Heart left ventricle (tissue), 16 donors: ENCODE results near the gene SELENOV. TPM values are rescaled to one million over a fixed set of nuclear protein-coding genes. Genes with fewer than 3 reads are reported as not detected.

Experiments
- ATAC-seq, 4 donors: fragments of 200-7000 bp; cut with Tn5 transposase; one replicate each; pipeline ENCODE4 v1.9.1; 2020 to 2022; ENCODE audit warnings: moderate library complexity in 4 of 4, mild to moderate bottlenecking in 3 of 4, moderate number of reproducible peaks in 1 of 4
- DNase-seq, 5 donors: peaks; one replicate each; pipeline ENCODE4 v3.0.0-alpha.2; 2020
- H3K27ac ChIP-seq, 12 donors: fragments of 200-600 bp; sonication (generic) in 4 of 12; one replicate each; pipeline versions ENCODE4 v1.5.0 to v1.8.0; 2016 to 2022; ENCODE audit warnings: mild to moderate bottlenecking in 2 of 12
- H3K27me3 ChIP-seq, 9 donors: fragments of 200-600 bp; sonication (generic) in 2 of 9; one replicate each; pipeline versions ENCODE4 v1.5.1 to v1.8.0; 2016 to 2022; ENCODE audit warnings: mild to moderate bottlenecking in 3 of 9
- H3K36me3 ChIP-seq, 9 donors: fragments of 200-600 bp; sonication (generic) in 2 of 9; one replicate each; pipeline versions ENCODE4 v1.5.0 to v1.8.0; 2018 to 2022; ENCODE audit warnings: mild to moderate bottlenecking in 2 of 9
- H3K4me1 ChIP-seq, 12 donors: fragments of 200-600 bp; sonication (generic) in 4 of 12; one replicate each; pipeline versions ENCODE4 v1.5.0 to v1.8.0; 2016 to 2022; ENCODE audit warnings: mild to moderate bottlenecking in 3 of 12
- H3K4me3 ChIP-seq, 12 donors: fragments of 200-600 bp; sonication (generic) in 4 of 12; one replicate each; pipeline versions ENCODE4 v1.5.0 to v1.8.0; 2017 to 2022; ENCODE audit warnings: mild to moderate bottlenecking in 9 of 12, moderate library complexity in 4 of 12
- H3K9me3 ChIP-seq, 12 donors: fragments of 200-600 bp; sonication (generic) in 4 of 12; one replicate each; pipeline versions ENCODE4 v1.5.0 to v1.8.0; 2016 to 2022; ENCODE audit warnings: mild to moderate bottlenecking in 1 of 12
- POLR2A ChIP-seq, 2 donors: fragments of 450-650 bp; IDR thresholded peaks; one replicate each; pipeline ENCODE4 v1.6.1; 2017; ENCODE audit warnings: antibody characterized with exemption in 2 of 2, mild to moderate bottlenecking in 2 of 2, moderate library complexity in 2 of 2
- WGBS, 4 donors: extraction: QIAGEN DNeasy Blood & Tissue Kit in 2 of 4; methylation state at CpG; one replicate each; pipeline versions ENCODE4 v1.1.5 to v1.1.7; 2013 to 2018; 5-methylcytosine and 5-hydroxymethylcytosine counted together
- intact Hi-C, 10 donors: fragments of 100-400 bp; cut with DNase I; formaldehyde crosslinking; loops; one replicate each; pipeline versions ENCODE4 v1.11.1 to v1.14.2; 2022
- polyA plus RNA-seq, 2 donors: library from polyadenylated mRNA; stranded (reverse); fragments of 200-250 nt; gene quantifications; one replicate each; pipeline ENCODE4 v1.2.3, GENCODE V29; 2013
- total RNA-seq, 9 donors: library from RNA; depleted of rRNA in 2 of 9; stranded (reverse); fragments of >200 nt in 2 of 9; fragmentation: NEBNext Ultra II Directional in 3 of 9; extraction: Animal tissue kit (Norgen Biotek cat#: 25700) in 3 of 9; gene quantifications; one replicate each; pipeline versions ENCODE4 v1.1.0 to v1.2.4, GENCODE V29; 2016 to 2023
- TF ChIP-seq, protein P1 (sequence below), 12 donors: fragments of 200-600 bp; sonication (generic) in 4 of 12; IDR thresholded peaks; one replicate each; pipeline versions ENCODE4 v1.5.0 to v1.8.0; 2018 to 2022; ENCODE audit warnings: antibody characterized with exemption in 12 of 12, mild to moderate bottlenecking in 5 of 12
- donor health status: ischemic (EF 13 %, LVEDD 7.1; RV severe dilation, severe dysfunction).
- donor health status: healthy with polysubstance abuse.
- donor health status: DM: no; HTN: yes; CAD: no.
- donor health status: DM: no; HTN: no; CAD: no.
- donor health status: ischemic (EF 25% LVEDD 6.9; RV normal size, moderate dysfunction).
- donor health status: ischemic (EF 25% LVEDD 5.7; RV mildly dilated, moderate dysfunction).
- donor health status: healthy.
- donor health status: DM: yes; HTN: yes; CAD: no.
- donor health status: ischemic (EF 35%, LVEDD 5.7; RV mildly dilated, moderate dysfunction).
- donor health status: nonischemic (EF 11% LVEDD 7.7; RV severe dilation, severe dysfunction).
- donor health status: DM: yes; HTN: yes; CAD: no.
- donor health status: PGD.
- donor health status: ischemic (EF 29% LVEDD 5.4; RV normal size, mild dysfunction).
- donor health status: nonischemic (EF 23%, LVEDD 6.1; RV moderate dilation, normal function).

The SELENOV gene
- total and polyA plus RNA-seq, 11 donors: not detected

- Histone ChIP-seq H3K9me3 (no peaks in the 10 kb centered on the region), H3K36me3 (no peaks in the 10 kb centered on the region), H3K27me3 (peaks cover 0 to 5% (median 0%) of the 10 kb centered on the region in 9 donors), H3K4me3 (no peak overlapping the region), H3K27ac (no peak overlapping the region), H3K4me1 (peaks cover 0 to 3% (median 0%) of the 10 kb centered on the region in 12 donors)
- TF ChIP-seq, protein P1, sequence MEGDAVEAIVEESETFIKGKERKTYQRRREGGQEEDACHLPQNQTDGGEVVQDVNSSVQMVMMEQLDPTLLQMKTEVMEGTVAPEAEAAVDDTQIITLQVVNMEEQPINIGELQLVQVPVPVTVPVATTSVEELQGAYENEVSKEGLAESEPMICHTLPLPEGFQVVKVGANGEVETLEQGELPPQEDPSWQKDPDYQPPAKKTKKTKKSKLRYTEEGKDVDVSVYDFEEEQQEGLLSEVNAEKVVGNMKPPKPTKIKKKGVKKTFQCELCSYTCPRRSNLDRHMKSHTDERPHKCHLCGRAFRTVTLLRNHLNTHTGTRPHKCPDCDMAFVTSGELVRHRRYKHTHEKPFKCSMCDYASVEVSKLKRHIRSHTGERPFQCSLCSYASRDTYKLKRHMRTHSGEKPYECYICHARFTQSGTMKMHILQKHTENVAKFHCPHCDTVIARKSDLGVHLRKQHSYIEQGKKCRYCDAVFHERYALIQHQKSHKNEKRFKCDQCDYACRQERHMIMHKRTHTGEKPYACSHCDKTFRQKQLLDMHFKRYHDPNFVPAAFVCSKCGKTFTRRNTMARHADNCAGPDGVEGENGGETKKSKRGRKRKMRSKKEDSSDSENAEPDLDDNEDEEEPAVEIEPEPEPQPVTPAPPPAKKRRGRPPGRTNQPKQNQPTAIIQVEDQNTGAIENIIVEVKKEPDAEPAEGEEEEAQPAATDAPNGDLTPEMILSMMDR (IDR thresholded peaks at IDR 0.05): no peak
- no peak for TF ChIP-seq POLR2A (IDR thresholded peaks at IDR 0.05)
- WGBS, 4 donors: 54 to 61% (median 56%) methylated on average over 8 of the region's 8 CpGs
- no peak for ATAC-seq
- intact Hi-C loops: loop anchor here in 2 of 10 donors (10.0 kb wide), 1 partner anchor 298 kb away; the partner anchor contains the start of gene FBL (in 2 of the 2)
- no peak for DNase-seq
Observed at GRCh38 chr19:39546599-39546998, 31.7 kb downstream of the SELENOV start.

DNA sequence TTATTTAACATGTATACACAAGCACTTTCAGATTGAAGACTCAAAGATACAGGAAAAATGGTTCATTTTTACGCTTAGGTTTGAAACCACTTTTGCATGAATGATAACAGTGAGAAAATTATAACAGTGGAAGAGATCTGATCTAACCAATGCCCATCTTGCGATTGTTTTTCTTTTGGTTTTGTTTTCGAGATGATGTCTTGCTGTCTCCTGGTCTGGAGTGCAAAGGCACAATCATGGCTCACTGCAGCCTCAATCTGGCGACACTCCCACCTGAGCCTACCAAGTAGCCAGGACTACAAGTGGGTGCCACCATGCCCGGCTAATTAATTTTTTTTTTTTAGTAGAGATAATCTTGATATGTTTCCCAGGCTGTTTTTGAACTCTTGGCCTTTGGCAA is 35.3 kb downstream of the SELENOV start:
- TF ChIP-seq POLR2A (IDR thresholded peaks at IDR 0.05): no peak
- TF ChIP-seq, protein P1 (IDR thresholded peaks at IDR 0.05): no peak
- intact Hi-C loops: loop anchor here in 9 of 10 donors (2.0 to 10.0 kb wide), 7 partner anchors 121 to 415 kb away; partner anchors contain the start of gene FBL (in 3 of the 9)
- Histone ChIP-seq H3K9me3 (no peaks in the 10 kb centered on the region), H3K27ac (no peak overlapping the region), H3K36me3 (no peaks in the 10 kb centered on the region), H3K4me1 (peaks cover 0 to 16% (median 0%) of the 10 kb centered on the region in 12 donors), H3K4me3 (no peak overlapping the region), H3K27me3 (peaks cover 0 to 5% (median 0%) of the 10 kb centered on the region in 9 donors)
- DNase-seq (no peak), ATAC-seq (no peak)
- WGBS, 4 donors: 84 to 87% (median 86%) methylated on average over 5 of the region's 5 CpGs

DNA sequence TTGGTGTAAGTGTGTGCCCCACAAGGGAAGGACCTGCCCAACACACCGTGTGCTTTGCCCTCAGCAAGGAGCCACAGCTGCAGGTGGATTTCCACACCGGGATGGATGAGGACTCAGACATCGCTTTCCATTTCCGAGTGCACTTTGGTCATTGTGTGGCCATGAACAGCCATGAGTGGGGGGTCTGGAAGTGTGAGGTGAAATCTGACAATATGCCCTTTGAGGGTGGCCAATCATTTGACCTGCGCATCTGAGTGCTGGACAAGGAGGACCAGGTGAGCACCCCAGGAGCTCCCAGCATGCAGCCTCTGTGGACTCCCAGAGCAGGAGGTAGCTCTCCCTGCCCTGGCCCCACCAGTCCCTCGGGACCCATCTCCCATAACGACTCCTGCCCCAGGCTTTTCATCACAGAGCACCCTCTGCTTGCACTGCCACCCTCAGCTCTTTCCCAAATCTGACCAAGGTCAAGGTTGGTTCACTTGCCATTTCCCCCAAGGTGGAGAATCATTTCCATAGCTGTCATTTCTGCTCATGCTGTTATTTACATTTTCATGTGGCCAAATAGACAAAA is 38.2 kb downstream of the SELENOV start:
- H3K4me1 ChIP-seq: peaks cover 0 to 43% (median 0%) of the 10 kb centered on the region in 12 donors
- intact Hi-C loops: loop anchor here (2.0 to 10.0 kb wide), 6 partner anchors 119 to 412 kb away; partner anchors contain the start of gene FBL (in 3 of the 10)
- DNase-seq: no peak
- TF ChIP-seq, protein P1 (IDR thresholded peaks at IDR 0.05): no peak
- TF ChIP-seq POLR2A (IDR thresholded peaks at IDR 0.05): no peak
- no peak overlapping the region for H3K27ac ChIP-seq
- 55 to 66% (median 60%) methylated on average over 7 of the region's 7 CpGs for WGBS, 4 donors
- H3K4me3 ChIP-seq: no peak overlapping the region
- no peaks in the 10 kb centered on the region for H3K36me3 ChIP-seq
- no peaks in the 10 kb centered on the region for H3K9me3 ChIP-seq
- no peaks in the 10 kb centered on the region for H3K27me3 ChIP-seq
- ATAC-seq: no peak

DNA sequence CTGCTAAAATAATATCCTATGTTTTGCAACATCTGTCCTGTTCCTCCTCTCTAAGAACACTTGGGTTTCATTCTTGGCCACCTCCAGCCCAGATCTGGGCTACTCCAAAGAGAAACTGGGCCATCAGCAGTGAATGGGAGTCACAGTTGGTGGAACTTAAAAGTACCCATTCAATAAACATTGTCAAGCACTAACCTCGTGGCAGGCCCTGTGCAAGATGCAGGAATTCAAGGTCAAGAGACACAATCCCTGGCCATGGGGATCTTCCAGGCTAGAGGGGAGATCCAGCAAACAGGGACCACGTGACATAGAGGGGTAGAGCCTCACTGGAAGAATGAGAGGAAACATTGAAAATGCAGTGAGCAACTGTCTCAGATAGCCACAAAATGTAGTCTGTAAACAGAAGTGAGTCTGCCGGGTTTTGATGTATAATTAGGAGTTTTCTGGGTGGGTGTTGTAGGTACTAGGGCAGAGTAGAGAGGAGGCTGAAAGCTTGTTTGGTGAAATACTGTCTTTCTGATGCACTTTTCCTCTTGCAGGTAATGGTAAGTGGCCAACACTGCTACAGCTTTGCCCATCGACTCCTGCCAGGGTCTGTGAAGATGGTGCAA is 39.9 kb downstream of the SELENOV start:
- DNase-seq: no peak
- H3K4me1 ChIP-seq: peaks cover 0 to 56% (median 0%) of the 10 kb centered on the region in 12 donors
- H3K9me3 ChIP-seq: no peaks in the 10 kb centered on the region
- no peak for TF ChIP-seq POLR2A (IDR thresholded peaks at IDR 0.05)
- TF ChIP-seq, protein P1 (IDR thresholded peaks at IDR 0.05): no peak
- no peak for ATAC-seq
- intact Hi-C loops: loop anchor here in 9 of 10 donors (5.0 to 10.0 kb wide), 5 partner anchors 117 to 410 kb away; partner anchors contain the start of gene FBL (in 3 of the 9)
- no peaks in the 10 kb centered on the region for H3K36me3 ChIP-seq
- no peak overlapping the region for H3K4me3 ChIP-seq
- 65 to 73% (median 67%) methylated on average over 4 of the region's 4 CpGs for WGBS, 4 donors
- no peaks in the 10 kb centered on the region for H3K27me3 ChIP-seq
- H3K27ac ChIP-seq: no peak overlapping the region
